Activated CD4-positive, alpha-beta T cell treated with anti-CD3 and anti-CD28 coated beads, Interleukin-2, amount 10 ng/mL, durations not matched to agents 7 days and 5 days (primary cell): Measurements from ENCODE around the gene F5. TPM values are rescaled to one million over a fixed set of nuclear protein-coding genes. Genes with fewer than 3 reads are reported as not detected.

Source experiments
- CTCF ChIA-PET: fragments of 350-600 bp; sonication (Branson Sonifier 250); formaldehyde crosslinking; loops from one replicate; lab custom pipeline; 2021; ENCODE audit warnings: antibody characterized with exemption; lab: Charles Lee
- POLR2A ChIA-PET: fragments of 350-600 bp; sonication (Branson Sonifier 250); formaldehyde crosslinking; loops from one replicate; lab custom pipeline; 2021; ENCODE audit warnings: antibody characterized with exemption; lab: Charles Lee
- DNase-seq: peaks from one replicate; pipeline ENCODE4 v3.0.0-alpha.2; 2020
- H3K27ac Mint-ChIP-seq: one replicate; pipeline ENCODE4 v1.8.0; 2021; ENCODE audit warnings: mild to moderate bottlenecking, moderate library complexity, mixed read lengths
- H3K27me3 Mint-ChIP-seq: one replicate; pipeline ENCODE4 v1.8.0; 2021; ENCODE audit warnings: mixed read lengths
- H3K36me3 Mint-ChIP-seq: one replicate; pipeline ENCODE4 v1.8.0; 2021; ENCODE audit warnings: low read depth, mixed read lengths
- H3K4me1 Mint-ChIP-seq: one replicate; pipeline ENCODE4 v1.8.0; 2021; ENCODE audit warnings: mixed read lengths
- H3K4me3 Mint-ChIP-seq: one replicate; pipeline ENCODE4 v1.8.0; 2021; ENCODE audit warnings: mild to moderate bottlenecking, moderate library complexity, mixed read lengths
- H3K9me3 Mint-ChIP-seq: one replicate; pipeline ENCODE4 v1.8.0; 2021; ENCODE audit warnings: mixed read lengths
- total RNA-seq, 2 experiments: library from RNA; stranded (reverse); gene quantifications; one replicate each; pipeline ENCODE4 v1.2.3, GENCODE V29; 2021

F5 gene
- total RNA-seq, 2 experiments from 2014 or later = 12.2 to 15.7 TPM

- Mint-ChIP-seq H3K27me3 (no peaks in the 10 kb centered on the region), H3K9me3 (no peaks in the 10 kb centered on the region), H3K4me3 (no peak overlapping the region), H3K27ac (no peak overlapping the region), H3K36me3 (peaks cover 10% of the 10 kb centered on the region), H3K4me1 (peaks cover 8% of the 10 kb centered on the region)
- ChIA-PET POLR2A (no interaction called here), CTCF (interaction anchor here (0.7 kb wide), 1 partner anchor 324 kb away, joined by 3 read pairs; no protein-coding TSS in a partner anchor)
- no peak for DNase-seq
Measured at GRCh38 chr1:169478094-169478672, 108.1 kb downstream of the F5 start.

GRCh38 chr1:169475806-169476387, 110.4 kb downstream of the F5 start:
- no peaks in the 10 kb centered on the region for H3K9me3 Mint-ChIP-seq
- no peaks in the 10 kb centered on the region for H3K27me3 Mint-ChIP-seq
- POLR2A ChIA-PET = no interaction called here
- peaks cover 4% of the 10 kb centered on the region for H3K4me1 Mint-ChIP-seq
- CTCF ChIA-PET = interaction anchor here (0.6 kb wide), 1 partner anchor 58 kb away, joined by 3 read pairs; no protein-coding TSS in a partner anchor
- H3K27ac Mint-ChIP-seq = no peak overlapping the region
- no peak for DNase-seq
- peaks cover 8% of the 10 kb centered on the region for H3K36me3 Mint-ChIP-seq
- H3K4me3 Mint-ChIP-seq = no peak overlapping the region

GRCh38 chr1:169474302-169474995, 111.8 kb downstream of the F5 start:
- H3K4me1 Mint-ChIP-seq = no peaks in the 10 kb centered on the region
- no peak overlapping the region for H3K27ac Mint-ChIP-seq
- DNase-seq = no peak
- H3K9me3 Mint-ChIP-seq = no peaks in the 10 kb centered on the region
- ChIA-PET CTCF (no interaction called here), POLR2A (no interaction called here)
- peaks cover 6% of the 10 kb centered on the region for H3K36me3 Mint-ChIP-seq
- H3K27me3 Mint-ChIP-seq = no peaks in the 10 kb centered on the region
- H3K4me3 Mint-ChIP-seq = no peak overlapping the region

- Mint-ChIP-seq H3K27ac (no peak overlapping the region), H3K36me3 (peaks cover 6% of the 10 kb centered on the region), H3K4me1 (no peaks in the 10 kb centered on the region), H3K4me3 (no peak overlapping the region), H3K9me3 (no peaks in the 10 kb centered on the region), H3K27me3 (no peaks in the 10 kb centered on the region)
- no peak for DNase-seq
- POLR2A ChIA-PET = no interaction called here
- CTCF ChIA-PET = no interaction called here
Measured at GRCh38 chr1:169473347-169473746, 112.9 kb downstream of the F5 start.

- DNase-seq = no peak
- CTCF ChIA-PET = no interaction called here
- H3K27me3 Mint-ChIP-seq = no peaks in the 10 kb centered on the region
- H3K4me3 Mint-ChIP-seq = no peak overlapping the region
- H3K27ac Mint-ChIP-seq = no peak overlapping the region
- peaks cover 6% of the 10 kb centered on the region for H3K36me3 Mint-ChIP-seq
- POLR2A ChIA-PET = no interaction called here
- no peaks in the 10 kb centered on the region for H3K9me3 Mint-ChIP-seq
- no peaks in the 10 kb centered on the region for H3K4me1 Mint-ChIP-seq
Measured at GRCh38 chr1:169472738-169473137, 113.5 kb downstream of the F5 start.

GRCh38 chr1:169468982-169469381, 117.3 kb downstream of the F5 start:
- Mint-ChIP-seq H3K4me1 (no peaks in the 10 kb centered on the region), H3K27me3 (no peaks in the 10 kb centered on the region), H3K36me3 (peaks cover 1% of the 10 kb centered on the region), H3K9me3 (no peaks in the 10 kb centered on the region), H3K4me3 (no peak overlapping the region), H3K27ac (no peak overlapping the region)
- POLR2A ChIA-PET = no interaction called here
- CTCF ChIA-PET = no interaction called here
- DNase-seq = no peak

- ChIA-PET CTCF (interaction anchor here (0.7 kb wide), 3 partner anchors 84 to 864 kb away, joined by 3 to 5 read pairs (median 4); no protein-coding TSS in a partner anchor), POLR2A (no interaction called here)
- Mint-ChIP-seq H3K9me3 (no peaks in the 10 kb centered on the region), H3K36me3 (peaks cover 1% of the 10 kb centered on the region), H3K4me1 (no peaks in the 10 kb centered on the region), H3K4me3 (no peak overlapping the region), H3K27me3 (no peaks in the 10 kb centered on the region), H3K27ac (no peak overlapping the region)
- peak; percentile 47 for DNase-seq
Measured at GRCh38 chr1:169466259-169467230, 119.7 kb downstream of the F5 start.

- POLR2A ChIA-PET = no interaction called here
- Mint-ChIP-seq H3K4me3 (no peak overlapping the region), H3K27ac (no peak overlapping the region), H3K27me3 (no peaks in the 10 kb centered on the region), H3K36me3 (peaks cover 2% of the 10 kb centered on the region), H3K9me3 (no peaks in the 10 kb centered on the region), H3K4me1 (peaks cover 12% of the 10 kb centered on the region)
- no peak for DNase-seq
- CTCF ChIA-PET = no interaction called here
Measured at GRCh38 chr1:169465281-169465680, 121.0 kb downstream of the F5 start.

Other genes starting within 250 kb of the F5 start
- gene NME7, start 218.7 kb downstream of the F5 start, total RNA-seq = 10 to 100 TPM; 16.6 to 16.9 TPM
- gene BLZF1, start 218.3 kb downstream of the F5 start, total RNA-seq = 10 to 100 TPM; 23.9 to 24.9 TPM
- gene CCDC181, start 159.0 kb downstream of the F5 start, total RNA-seq = not detected
- gene SLC19A2, start 100.5 kb downstream of the F5 start, total RNA-seq = 1 to 10 TPM; 4.0 to 5.1 TPM
- gene SELP, start 43.6 kb upstream of the F5 start, total RNA-seq = under 1 TPM; 0.45 to 0.48 TPM
- 100 to 1,000 TPM; 568 to 595 TPM for gene SELL, start 125.1 kb upstream of the F5 start, total RNA-seq
- gene SELE, start 147.6 kb upstream of the F5 start, total RNA-seq = not detected
- 10 to 100 TPM; 13.4 to 18.4 TPM for gene METTL18, start 208.4 kb upstream of the F5 start, total RNA-seq